Stimulated activated CD4-positive, alpha-beta T cell treated with anti-CD3 and anti-CD28 coated beads, Interleukin-1b, Interleukin-23, amount 100 ng/mL, for 1 hour (primary cell): ENCODE measurements around the gene PITPNB.

Source experiments
- DNase-seq, 2 donors: peaks; one replicate each; pipeline ENCODE4 v3.0.0-alpha.2; 2020; ENCODE audit warnings: low read depth in 2 of 2

Gene PITPNB

DNA sequence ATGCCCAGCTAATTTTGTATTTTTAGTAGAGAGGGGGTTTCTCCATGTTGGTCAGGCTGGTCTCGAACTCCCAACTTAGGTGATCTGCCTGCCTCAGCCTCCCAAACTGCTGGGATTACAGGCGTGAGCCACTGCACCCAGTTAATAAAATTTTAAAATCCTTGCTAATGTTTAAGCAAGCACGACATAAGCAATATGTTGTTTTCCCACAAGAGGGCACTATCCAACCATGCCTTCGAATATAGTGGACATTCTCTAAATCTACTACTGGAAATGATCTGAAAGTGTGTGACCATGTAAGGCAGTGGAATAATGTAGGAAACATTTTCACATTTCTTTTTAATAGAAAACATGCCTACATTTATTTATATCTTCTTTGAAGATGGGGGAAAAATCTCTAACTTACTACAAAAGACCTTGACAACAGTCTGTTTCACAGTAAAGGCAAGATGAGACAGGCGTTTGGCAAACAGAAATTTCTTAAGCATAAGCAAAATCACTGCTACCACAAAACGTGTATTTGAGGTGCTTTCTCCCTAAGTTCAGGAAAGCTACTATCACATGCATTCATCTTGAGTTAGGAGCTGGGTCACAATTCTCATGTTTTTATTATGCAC lies 38.2 kb downstream of the PITPNB start:
- DNase-seq: no peak

DNA sequence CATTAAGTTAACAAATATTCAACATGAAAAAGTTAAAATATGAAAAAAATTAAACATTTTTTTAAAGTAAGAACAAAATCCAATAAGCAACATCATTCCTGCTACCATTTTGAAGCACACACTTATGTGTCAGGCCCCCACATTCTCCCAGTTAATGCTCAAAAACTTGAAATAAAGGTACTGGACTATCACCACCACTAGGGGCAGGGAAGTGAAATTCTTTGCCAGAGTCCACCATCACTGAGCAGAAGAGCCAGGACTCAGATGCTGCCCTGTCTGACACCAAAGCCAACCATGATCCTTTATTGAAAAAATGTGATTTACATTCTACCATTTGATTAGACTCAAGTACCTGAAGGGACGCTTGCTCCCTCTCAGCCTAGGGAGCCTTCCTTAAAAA lies 39.1 kb downstream of the PITPNB start:
- no peak for DNase-seq

DNA sequence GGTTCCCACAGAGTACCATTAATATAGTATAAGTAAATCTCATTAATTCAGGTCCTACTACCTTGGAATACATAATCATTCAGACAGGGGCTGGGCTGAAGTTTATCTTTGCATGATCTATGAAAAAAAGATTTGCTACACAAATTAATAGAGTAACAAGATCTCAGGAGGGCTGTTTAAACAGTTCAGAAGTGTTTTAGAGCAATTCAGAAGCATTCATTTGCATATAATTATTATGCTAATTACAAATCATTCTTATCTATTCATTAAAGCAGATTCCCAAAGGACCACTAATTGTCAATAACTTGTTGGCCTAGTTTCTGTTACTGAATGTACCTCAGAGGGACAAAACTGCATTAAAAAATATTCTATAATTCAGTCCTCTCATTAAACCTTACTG lies 40.5 kb downstream of the PITPNB start:
- no peak for DNase-seq

DNA sequence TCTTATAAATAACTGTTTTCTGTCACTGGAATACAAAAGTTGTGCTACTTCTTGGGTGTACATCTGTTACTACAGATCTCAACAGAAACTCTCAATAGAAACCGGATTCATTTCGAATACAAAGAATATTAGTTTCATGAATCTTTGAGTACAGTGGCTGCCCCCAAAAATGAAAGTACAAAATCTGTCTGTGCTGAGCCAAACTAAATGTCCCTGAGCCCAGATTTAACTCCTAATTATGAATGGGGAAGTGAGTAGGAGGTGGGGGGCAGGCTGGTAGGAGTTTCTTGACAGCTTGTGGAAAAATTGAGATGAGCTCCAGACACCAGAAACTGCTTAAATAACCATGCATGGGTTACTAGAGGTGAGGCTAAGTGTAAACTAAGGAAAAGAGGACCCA lies 41.6 kb downstream of the PITPNB start:
- no peak for DNase-seq

DNA sequence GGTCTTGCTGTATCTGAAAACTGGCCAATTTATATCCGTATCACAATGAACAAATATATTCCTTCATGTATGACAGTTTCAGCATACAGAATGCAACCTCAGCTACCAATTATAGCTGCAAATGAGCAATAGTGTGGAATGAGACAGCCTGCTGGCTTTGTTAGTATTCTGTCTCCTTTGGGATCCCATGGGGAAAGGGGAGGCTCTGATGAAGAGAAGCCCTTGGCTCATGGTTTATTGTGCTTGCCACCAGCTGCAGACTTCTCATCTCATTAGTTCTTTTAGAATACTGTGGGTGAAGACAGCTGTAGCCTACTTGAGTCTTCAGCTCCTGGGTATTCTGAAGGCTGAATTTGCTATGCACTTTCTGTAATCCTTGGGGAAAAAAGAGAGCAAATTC lies 42.4 kb downstream of the PITPNB start:
- DNase-seq: no peak

DNA sequence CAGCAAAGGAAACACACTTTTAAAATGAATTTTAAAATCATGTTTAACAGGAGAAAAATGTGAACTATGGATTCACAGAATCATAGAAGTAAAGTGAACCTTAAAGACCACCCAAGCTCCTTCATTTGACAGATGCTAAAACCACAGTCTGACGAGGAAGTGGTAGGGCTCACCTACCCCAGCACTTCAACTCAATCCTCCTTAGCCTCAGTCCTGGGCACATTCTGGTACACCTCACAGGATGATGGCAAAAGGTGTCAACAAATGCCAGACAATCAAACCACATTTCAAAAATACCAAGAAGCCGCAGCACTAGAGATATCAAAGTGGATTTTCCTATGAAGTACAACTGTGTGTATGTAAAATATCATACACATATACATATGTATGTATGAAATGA lies 43.1 kb downstream of the PITPNB start:
- no peak for DNase-seq

DNA sequence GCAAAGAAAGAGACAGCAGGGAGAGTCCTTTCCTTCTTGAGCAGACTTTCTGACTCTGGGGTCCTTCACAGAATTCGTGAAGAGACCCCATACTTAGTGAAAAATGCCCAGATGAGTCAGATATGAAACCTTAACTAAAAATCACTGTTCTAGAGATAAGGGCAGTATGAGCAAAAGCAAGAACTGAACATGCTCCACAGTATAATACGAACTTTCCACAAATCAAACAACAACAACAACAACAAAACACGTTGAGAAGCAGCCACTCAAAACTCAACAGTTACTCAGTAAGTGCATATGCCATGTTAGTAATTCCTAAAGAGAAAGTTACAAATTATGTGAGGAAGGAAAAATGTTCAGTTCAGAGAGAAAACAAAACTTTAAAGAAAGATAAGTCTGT lies 44.3 kb downstream of the PITPNB start:
- no peak for DNase-seq

DNA sequence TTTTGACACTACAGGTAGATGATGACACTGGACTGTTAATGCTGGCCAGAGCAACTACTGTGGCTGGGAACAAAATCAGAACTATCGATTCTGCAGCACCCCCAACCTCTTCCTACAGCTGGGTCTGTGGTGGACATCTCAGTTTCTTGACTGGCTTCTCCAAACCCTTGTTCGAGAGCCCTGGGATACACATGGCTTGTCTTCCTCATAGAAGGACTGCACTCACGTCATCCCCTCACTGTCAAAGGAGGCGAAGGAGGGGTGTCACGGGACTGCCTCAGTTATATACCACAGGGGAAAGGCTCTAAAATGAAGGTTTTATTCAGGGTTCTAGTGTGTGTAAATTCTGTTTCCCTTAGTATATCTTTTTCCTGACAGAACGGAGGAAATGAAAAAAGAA lies 44.9 kb downstream of the PITPNB start:
- DNase-seq: no peak

DNA sequence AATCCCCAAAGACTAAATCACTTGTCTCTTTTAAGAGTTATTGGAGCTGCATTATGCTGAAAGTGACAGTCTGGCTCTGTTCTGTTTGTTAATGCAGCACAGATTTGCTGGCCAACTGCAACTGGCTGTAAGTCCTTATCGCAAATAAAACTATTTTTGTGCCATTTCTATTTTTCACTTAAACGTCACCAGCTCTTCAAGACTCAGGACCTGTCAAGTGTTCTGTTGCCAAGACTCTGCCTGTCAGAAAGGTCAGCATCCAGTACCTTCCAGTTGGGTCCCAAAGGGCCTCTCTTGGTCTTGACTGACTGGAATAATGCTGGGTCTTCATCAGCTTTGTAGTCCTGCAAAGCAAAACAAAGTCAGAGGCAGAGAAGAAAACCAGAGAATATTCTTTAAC lies 45.6 kb downstream of the PITPNB start:
- no peak for DNase-seq

DNA sequence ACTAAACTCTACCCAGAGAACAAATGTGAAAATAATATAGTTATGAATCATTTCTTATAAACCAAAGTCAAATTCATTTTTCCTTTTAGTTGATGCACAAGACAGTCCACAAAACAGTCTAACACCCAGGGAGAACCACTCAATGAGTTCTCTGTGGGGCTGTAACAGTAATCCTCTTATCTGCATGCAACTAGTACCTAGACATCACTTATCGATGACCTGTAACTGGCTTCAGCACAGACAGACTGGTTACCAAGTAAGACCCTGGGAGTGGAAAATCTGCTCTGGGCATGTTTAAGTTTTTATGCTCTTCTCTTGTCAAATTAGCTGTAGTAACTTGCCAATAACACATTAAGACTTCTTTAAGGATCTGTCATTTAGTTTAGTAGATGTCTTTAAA lies 46.6 kb downstream of the PITPNB start:
- no peak for DNase-seq

DNA sequence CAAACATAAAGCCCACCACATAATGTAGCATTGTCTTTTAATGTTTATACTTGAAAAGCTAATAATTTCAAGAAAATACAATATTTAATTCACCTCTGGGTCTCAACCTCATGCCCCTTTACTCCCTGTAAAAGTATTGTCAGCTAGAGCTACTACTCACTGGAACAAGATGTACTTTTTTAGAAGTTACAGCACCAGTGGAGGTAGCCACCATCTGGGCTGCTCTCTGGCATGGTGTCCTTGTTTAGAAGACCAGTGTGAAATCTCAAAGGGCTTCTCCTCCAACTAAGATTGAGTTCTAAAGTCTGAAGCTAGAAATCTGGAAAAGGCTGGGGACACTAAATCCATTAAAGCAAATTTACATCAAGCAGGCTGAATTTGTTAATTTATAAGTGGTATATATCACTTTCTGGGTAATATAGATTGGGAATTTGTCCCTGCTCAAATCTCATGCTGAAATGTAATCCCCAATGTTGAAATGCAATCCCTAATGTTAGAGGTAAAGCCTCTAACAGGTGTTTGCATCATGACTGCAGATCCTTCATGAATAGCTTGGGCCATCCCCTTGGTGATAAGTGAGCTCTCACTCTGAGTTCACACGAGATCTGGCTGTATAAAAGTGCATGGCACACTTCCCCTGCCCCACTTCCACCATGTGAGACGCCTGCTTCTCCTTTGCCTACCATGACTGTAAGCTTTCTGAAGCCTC lies 47.6 kb downstream of the PITPNB start:
- DNase-seq: no peak

DNA sequence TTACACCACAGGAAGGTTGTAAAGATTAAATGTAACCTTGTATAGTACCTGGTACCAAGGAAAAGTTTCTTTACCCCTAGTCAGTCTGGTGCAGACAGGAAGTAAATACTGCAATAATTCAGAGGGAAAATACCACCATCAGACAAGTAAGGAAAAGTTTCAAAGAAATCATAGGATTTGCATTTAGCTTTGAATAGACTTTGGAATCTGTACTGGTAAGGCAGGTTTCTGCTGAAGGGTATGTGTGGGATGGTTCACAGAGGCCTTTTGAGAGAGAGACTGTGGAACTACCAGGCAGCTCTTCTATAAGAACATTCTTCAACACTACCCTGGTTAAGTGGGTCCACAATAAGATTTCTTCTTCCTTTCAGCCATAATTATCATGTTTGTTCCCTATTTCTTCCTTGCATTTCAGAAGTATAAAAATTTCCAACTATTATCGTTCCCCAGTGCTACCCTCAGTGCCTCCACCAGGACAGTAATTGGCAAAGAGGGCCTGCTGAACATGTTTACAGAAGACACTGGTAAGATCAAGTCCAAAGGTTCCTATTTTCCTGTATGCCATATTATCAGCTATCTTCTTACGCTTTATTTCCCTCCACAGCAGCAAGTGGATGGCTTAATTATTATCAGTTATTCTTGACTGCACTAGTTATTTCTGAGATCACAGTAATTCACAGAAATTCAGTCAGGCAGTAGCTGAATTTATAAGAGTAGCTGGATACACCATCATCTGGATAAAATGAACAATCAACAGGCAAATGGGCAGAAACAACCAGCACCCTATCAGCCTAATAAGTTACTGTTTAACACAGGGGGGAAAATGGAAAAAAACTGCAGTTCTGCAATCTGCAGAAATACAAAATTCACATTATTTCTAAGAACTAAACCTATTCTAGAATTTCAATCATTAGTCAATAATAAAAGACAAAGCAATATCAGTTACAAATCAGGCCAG lies 48.5 kb downstream of the PITPNB start:
- DNase-seq: no peak

DNA sequence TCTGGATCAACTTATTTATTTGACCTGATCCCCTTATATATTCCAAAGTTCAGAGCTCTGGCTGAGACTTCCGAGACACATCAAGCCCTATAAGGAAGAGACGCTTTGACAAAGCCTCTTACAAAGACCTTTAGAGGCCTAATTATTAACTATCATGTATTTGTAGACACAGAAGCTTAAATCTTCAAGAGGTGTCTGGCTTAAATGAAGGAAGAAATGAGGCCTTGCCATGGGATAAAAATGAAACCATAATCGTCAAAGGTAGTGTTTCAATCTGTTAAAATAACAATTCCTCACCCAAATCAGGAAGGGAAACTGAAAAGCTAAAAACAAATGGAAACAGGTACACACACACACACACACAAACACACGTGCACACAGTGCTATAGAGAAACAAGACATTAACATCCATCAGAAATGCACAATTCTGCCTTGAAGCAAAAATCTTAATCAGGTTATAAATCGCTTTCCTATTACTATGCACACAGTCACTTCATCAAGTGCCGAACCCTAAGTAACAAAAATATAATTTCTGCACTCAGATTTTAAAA lies 50.2 kb downstream of the PITPNB start:
- no peak for DNase-seq

DNA sequence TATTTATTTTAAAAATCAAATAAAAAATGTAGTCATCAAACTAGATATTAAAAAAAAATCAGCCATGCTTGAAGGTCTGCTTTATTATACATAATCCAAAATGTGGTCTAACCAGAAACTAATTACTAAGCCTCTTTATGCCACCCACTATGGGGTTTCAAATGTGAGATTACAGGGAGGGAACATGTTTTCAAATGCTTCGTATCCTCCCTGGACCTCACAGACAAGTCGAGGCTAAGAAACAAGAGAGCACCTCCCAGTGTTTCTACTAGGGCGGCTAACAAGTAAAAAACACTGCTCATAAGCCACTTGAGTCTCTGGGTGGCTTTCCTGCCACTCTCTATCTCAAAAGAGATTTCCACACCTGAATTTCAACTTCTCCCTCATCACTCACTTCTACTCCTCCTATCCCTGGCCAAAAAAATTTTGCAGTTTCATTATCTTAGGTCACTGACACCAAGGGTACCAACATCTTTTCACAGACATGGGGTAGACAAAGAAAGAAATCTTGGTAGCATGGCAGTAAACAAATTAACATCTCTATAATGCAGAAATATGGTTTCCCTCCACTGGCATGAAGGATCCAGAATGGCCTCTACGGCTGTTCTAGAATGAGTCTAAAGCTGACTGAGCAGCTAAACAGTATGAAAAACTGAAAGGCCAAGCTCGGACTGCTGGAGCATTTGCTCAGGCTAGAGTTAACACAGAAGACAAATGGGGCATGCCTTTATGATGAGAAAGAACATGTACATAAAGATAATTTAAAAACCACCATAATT lies 50.9 kb downstream of the PITPNB start:
- no peak for DNase-seq

DNA sequence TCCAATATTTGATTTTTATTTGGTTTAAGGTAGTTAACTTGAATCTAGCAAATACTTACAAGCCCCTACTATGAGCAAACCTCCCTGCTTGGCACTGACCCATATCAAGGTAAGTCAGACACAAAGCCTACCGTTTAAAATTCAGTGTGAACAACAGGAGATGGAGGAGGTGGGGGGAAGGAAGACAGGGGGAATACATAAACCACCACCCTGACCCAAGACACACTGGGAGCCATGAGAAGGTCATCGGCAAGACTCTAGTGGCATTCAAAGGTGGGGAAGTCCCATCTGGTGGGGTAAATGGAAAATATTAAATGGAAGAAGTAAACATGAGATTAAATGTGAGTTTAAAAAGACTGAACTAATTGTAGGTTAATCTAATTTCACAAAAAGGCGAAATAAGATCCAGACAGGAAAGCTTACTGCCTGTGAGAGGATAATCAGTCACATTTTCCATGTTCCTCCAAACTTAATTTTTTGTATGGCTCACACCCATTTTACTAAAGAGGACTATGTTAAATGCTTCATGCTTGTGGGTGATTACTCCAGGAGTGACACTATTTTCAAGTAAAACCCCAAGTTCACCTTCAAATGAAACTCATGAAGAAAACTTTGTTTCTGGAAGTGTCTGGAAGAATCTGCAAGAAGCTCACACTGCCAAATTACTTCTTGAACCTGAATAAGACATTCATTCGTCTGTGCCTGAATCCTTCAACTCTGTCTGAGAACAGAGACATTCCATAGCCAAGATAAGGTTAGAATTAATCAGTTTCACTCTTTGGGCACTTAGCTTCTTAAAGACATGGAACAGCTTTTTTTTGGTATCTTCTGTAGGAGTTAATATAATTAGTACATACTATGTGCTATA lies 51.7 kb downstream of the PITPNB start:
- DNase-seq: no peak

DNA sequence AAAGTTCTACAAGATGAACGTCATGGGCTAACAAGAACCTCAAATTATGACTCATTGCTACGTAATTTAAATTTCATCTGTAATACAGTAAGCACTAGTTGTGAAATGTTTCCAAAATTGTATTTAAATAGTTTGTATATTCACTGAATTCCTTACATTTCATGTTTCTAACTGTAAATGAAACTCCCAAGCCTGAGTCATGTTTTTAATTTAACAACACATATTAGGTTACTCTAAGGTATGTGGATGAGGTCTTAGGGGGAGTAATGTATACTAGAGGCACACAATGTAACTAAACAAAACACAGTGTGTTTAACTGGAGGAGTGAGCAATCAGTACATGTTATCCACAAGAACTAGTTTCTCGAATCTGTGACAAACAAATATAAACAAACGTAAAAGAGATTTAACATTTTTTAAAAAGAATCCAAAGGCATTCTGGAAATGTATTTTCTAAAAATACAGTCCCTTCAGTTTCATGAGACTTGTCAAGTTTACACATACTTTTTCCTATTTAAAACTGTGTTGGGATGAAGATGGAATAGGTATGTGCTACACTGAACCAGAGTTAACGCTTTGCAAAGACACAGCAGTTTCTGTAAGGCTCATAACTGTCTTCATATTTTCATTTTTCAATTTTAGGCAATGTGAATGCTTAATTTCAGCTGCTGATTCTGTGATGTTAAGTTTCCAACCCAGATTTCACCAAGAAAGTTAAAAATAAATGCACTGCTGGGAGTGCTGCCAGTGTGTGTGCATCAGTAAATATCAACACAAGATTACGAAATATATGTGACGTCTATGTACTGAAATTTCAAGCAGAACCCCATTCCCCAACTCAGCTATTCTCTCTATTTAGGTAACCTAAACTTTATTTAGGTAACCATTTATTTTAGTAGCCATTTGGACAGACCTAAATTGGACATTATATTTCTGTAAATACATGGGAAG lies 52.6 kb downstream of the PITPNB start:
- no peak for DNase-seq

DNA sequence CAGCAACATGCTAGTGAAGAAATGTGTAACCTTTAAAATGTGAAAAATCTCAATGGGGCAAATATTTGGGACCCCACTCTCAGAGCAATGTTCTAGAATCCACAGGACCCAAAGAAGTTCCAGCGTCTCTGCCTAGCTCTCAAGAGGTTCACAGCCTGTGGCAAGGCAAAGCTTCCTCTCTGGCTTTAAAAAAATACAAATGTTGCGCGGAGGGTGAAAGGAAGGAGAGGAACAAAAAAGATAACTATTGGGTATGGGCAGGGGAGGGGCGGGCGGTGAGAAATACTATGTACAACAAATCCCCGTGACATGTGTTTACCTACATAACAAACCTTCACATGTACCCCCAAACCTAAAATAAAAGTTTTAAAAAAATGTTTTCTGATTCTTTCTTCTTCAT lies 53.6 kb downstream of the PITPNB start:
- DNase-seq: no peak

DNA sequence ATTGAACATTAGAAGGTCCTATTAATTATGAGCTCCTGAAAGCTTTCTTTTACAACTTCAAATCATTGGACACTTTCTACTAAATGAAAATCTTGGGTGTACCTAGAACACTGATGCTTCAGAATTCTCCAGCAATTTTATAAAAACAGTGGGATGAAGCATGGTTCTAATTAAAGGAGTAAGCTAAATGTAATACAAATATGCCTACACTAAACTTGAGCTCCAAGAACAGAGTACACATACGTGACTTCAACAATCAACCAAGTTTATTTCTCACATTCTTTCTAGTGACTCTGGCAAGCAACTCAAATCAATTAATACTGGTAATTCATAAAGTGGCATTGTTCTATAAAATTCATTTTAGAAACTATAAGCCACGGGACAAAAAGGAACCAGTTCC lies 55.5 kb downstream of the PITPNB start:
- DNase-seq: no peak

DNA sequence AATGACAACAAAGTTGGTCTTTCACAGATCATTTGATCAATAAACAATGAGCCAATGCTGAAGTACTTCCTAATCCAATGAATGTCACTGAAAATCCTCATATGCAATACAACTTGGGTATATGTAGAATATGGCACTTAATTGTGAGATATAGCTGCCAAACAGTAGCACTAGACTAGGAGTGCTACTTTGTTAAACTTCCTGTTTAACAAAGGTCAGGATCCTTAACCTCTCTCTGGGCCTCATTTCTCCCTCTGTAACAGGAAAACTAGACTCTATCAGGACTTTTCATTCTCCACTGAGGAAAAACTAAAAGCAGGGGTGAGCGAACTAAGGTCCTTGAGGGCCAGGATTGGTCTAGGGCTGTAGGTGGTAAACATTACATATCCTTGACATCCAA lies 56.1 kb downstream of the PITPNB start:
- DNase-seq: no peak

DNA sequence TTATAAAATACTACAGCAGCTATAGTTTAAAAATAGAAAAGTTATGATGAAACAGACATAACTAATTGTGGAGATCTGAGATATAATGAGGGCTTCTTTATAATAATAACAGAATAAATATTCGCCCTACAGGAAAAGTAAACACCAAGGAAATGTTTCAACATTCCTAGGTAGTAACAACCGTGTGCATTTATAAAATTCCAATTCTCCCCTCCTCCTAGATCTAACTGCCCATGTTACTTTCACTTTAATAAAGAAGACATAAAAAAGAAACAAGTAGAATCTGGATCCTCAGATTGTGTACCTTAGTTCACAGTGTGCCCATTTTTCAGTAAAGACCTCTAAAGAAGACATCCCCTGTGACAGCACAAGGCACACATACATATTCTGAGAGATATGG lies 59.7 kb downstream of the PITPNB start:
- no peak for DNase-seq
